ENCODE measurements around the gene CSMD2.

- TF ChIP-seq ELF4 (IDR thresholded peaks at IDR 0.05) (no peak), PKNOX1 (IDR thresholded peaks at IDR 0.05) (no peak), SP1 (IDR thresholded peaks at IDR 0.05) (no peak), ZNF384 (IDR thresholded peaks at IDR 0.05) (no peak), CTBP1 (IDR thresholded peaks at IDR 0.05; ENCODE audit: borderline replicate concordance) (no peak), L3MBTL2 (conservative IDR thresholded peaks at IDR 0.05) (no peak)
Observed at GRCh38 chr1:33714421-33714820, 450.6 kb downstream of the CSMD2 start.

All from HEK293T (cell line).